ENCODE results near the gene CNTNAP2. TPM values are rescaled to one million over a fixed set of nuclear protein-coding genes. Genes with fewer than 3 reads are reported as not detected.
"Not testable (repeated sequence)": the region's sequence is repeated elsewhere in the genome, so short reads cannot be mapped to it uniquely, and the experiment has no call there.

The CNTNAP2 gene
- total and polyA plus RNA-seq, 9 donors: 0.24 to 7.0 (median 1.5) TPM

DNA sequence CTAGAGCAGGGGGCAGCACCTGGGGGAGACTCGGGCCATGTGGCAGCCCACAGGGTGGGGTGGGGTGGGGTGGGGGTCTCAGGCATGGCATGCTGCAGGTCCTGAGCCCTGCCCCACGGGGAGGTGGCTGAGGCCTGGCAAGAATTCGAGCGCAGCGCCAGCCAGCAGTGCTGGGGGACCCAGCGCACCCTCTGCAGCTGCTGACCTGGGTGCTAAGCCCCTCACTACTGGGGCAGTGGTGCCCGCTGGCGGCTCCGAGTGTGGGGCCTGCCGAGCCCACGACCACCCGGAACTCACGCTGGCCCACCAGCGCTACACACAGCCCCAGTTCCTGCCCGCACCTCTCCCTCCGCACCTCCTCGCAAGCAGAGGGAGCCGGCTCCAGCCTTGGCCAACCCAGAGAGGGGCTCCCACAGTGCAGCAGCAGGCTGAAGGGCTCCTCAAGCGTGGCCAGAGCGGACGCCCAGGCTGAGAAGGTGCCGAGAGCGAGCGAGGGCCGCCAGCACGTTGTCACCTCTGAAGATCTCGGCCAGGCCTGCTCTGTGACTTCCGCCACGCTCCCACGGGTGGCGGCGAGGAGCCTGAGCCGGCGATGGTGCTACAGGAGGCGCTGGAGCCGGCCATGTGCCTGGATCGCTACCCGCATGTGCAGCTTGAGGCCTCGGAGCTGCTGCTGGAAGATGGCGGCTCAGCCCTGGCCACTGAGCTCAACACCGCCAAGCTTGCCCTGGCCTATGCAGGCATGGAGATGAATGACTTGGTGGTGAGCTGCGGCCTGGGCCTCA lies 2328.9 kb downstream of the CNTNAP2 start:
- intact Hi-C loops (cut with DNase I): no loop called here
- no peak for TF ChIP-seq EP300 (IDR thresholded peaks at IDR 0.05)
- no peak for TF ChIP-seq CTCF (IDR thresholded peaks at IDR 0.05)
- no peak for TF ChIP-seq POLR2A (IDR thresholded peaks at IDR 0.05)
- WGBS, 3 donors: 92 to 97% (median 96%) methylated on average over 38 to 42 of the region's 42 CpGs
- H3K4me1 ChIP-seq (ENCODE audit: insufficient read depth): no peaks in the 10 kb centered on the region
- no peak for DNase-seq
- H3K9me3 ChIP-seq: no peaks in the 10 kb centered on the region
- no peak overlapping the region for H3K27ac ChIP-seq
- no peak overlapping the region for H3K4me3 ChIP-seq
- H3K27me3 ChIP-seq: no peaks in the 10 kb centered on the region
- no peaks in the 10 kb centered on the region for H3K36me3 ChIP-seq

GRCh38 chr7:148447221-148447849 lies 2330.7 kb downstream of the CNTNAP2 start:
- H3K9me3 ChIP-seq: no peaks in the 10 kb centered on the region
- TF ChIP-seq CTCF (IDR thresholded peaks at IDR 0.05) (no peak), POLR2A (IDR thresholded peaks at IDR 0.05) (no peak), EP300 (IDR thresholded peaks at IDR 0.05) (no peak)
- intact Hi-C loops (cut with DNase I): no loop called here
- WGBS, 3 donors: 14 to 35% (median 18%) methylated on average over 4 of the region's 4 CpGs
- H3K4me3 ChIP-seq: no peak overlapping the region
- no peaks in the 10 kb centered on the region for H3K27me3 ChIP-seq
- H3K27ac ChIP-seq: no peak overlapping the region
- no peaks in the 10 kb centered on the region for H3K4me1 ChIP-seq (ENCODE audit: insufficient read depth)
- no peaks in the 10 kb centered on the region for H3K36me3 ChIP-seq
- no peak for DNase-seq

DNA sequence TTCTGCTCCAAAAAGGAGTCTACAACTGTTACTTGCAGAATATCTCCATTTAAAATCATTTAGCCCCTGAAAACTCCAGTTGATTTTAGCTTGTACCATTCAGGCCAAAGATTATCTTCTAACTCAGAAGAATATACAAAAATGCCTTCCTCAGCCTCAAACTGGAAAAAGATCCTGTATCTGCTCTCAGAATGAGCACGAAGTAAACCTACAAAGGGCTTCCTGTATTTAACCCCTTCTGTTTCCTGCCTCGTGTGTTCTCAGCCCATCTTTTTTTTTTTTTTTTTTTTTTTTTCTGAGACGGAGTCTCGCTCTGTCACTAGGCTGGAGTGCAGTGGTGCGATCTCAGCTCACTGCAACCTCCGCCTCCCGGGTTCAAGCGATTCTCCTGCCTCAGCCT lies 2334.9 kb downstream of the CNTNAP2 start:
- H3K27me3 ChIP-seq; DNase-seq; H3K36me3 ChIP-seq; H3K4me3 ChIP-seq; H3K9me3 ChIP-seq; H3K4me1 ChIP-seq (ENCODE audit: insufficient read depth); H3K27ac ChIP-seq; intact Hi-C loops (cut with DNase I): not testable (repeated sequence)
- WGBS, 3 donors: 78 to 82% (median 79%) methylated on average over 8 of the region's 8 CpGs

- 85 to 90% (median 87%) methylated on average over 8 of the region's 8 CpGs for WGBS, 3 donors
- intact Hi-C loops (cut with DNase I): no loop called here
- no peak overlapping the region for H3K27ac ChIP-seq
- no peak overlapping the region for H3K4me3 ChIP-seq
- H3K9me3 ChIP-seq: no peaks in the 10 kb centered on the region
- no peaks in the 10 kb centered on the region for H3K4me1 ChIP-seq (ENCODE audit: insufficient read depth)
- TF ChIP-seq POLR2A (IDR thresholded peaks at IDR 0.05) (no peak), CTCF (IDR thresholded peaks at IDR 0.05) (no peak), EP300 (IDR thresholded peaks at IDR 0.05) (no peak)
- H3K27me3 ChIP-seq: no peaks in the 10 kb centered on the region
- H3K36me3 ChIP-seq: no peaks in the 10 kb centered on the region
- no peak for DNase-seq
These were observed 2339.8 kb downstream of the CNTNAP2 start for GRCh38 chr7:148456351-148456750.

- no peaks in the 10 kb centered on the region for H3K36me3 ChIP-seq
- H3K27ac ChIP-seq: no peak overlapping the region
- WGBS, 3 donors: 88 to 94% (median 91%) methylated on average over 10 of the region's 10 CpGs
- no peak overlapping the region for H3K4me3 ChIP-seq
- H3K27me3 ChIP-seq: no peaks in the 10 kb centered on the region
- no peaks in the 10 kb centered on the region for H3K9me3 ChIP-seq
- no peak for TF ChIP-seq POLR2A (IDR thresholded peaks at IDR 0.05)
- TF ChIP-seq CTCF (IDR thresholded peaks at IDR 0.05): no peak
- no peak for TF ChIP-seq EP300 (IDR thresholded peaks at IDR 0.05)
- intact Hi-C loops (cut with DNase I): no loop called here
- H3K4me1 ChIP-seq (ENCODE audit: insufficient read depth): no peaks in the 10 kb centered on the region
- DNase-seq: no peak
These were observed 2340.8 kb downstream of the CNTNAP2 start for GRCh38 chr7:148457310-148457921.
